ENCODE data around the gene LDLRAD4.

The LDLRAD4 gene

DNA sequence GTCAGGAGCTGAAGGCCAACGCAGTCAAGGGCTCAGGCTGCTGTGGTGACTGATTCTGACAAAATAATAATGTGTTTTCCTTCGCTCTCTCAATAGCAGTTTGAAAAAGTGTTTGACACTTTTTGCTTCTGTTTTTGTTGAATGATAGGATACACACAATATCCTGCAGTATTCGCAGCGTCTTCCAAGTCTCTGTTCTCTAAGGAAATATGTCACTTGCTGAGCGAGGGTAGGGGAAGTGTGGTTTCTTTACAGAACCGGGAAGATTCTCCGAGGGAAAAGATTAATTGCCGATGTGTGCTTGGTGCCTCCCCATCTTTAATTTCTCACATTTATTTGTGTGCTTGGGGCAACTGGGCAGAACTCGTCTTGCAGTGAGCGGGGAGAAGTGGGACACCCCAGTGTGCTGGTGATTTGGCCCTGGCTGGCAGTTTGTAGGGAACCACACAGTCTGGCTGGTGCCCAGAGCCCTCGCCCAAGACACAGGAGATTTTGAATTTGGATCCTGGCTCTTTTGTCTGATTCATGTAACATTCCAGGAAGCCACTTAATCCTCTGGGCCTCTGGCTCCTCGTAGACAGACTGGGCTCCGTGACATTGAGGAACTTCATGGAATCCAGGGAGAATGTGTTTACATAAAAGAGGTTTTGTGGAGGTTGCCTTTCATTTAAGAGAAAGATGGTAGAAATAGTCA lies 169.4 kb downstream of the LDLRAD4 start:
- DNase-seq (ENCODE audit: low read depth), result no peak

DNA sequence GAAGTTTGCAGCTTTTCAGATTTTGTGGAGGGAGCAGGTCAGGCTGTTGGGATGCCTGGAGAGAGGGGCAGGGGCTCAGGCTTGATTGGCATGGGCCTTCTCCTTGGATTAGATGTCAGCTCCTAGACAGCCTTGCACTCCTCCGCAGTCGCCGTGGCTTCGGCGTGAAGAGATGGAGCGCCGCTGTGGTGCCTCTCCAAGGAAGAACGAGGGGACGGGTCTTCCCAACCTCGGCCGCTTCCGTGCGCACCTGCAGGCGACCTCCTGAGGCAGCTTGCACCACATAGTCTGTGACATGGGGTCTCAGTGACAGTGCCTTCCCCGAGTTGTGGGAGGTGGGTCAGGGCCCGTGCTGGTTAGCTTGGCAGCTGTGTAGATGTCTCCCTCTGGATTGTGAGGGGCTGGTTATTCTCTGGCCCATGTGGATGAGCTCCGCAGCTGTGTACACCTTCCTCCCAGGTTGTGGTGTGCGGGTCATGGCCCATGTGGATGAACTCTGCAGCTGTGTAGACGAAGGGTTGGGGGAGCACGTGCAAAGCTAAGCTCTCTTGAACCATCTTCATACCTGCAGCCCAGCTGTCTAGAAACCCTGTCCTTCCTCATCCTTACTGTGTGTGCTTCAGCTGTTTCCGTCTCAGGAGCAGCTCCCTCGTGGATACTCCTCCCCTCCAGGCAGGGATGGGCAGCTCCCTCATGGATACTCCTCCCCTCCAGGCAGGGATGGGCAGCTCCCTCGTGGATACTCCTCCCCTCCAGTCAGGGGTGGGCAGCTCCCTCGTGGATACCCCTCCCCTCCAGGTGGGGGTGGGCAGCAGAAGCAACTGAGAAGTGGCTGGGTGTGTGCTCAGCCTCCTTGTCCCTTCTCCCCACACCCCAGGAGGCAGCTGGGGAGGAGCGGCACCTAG lies 170.3 kb downstream of the LDLRAD4 start:
- no peak for DNase-seq (ENCODE audit: low read depth)

DNA sequence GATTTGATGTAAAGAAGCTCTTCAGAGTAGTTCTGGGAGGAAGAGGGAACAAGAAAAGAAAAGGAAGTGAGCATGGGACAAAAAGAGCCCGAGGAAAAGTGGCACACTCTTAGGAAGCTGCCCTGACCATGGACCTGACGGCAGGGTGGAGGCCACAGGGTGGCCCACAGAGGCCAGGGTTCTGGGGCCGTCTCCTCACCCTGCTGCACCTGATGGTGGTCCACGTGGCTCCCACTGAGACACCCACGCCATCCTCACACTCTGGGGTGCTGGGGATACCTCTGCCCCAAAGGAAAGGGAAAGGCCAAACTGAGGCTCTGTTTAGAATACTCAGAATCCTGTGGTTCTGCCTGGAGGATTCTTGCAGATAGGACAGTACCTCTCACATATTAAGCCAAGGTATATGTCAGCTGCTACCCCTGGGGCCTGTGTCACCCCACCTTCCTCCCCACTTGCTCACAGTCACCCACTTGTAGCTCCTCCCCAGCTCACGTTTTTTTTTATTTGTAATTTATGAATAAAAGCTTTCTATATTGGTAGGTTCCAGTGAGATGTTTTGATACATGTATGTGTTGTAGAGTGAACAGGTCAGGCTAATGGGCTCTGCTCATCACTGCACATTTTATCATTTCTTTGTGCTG lies 171.1 kb downstream of the LDLRAD4 start:
- DNase-seq (ENCODE audit: low read depth), result no peak

DNA sequence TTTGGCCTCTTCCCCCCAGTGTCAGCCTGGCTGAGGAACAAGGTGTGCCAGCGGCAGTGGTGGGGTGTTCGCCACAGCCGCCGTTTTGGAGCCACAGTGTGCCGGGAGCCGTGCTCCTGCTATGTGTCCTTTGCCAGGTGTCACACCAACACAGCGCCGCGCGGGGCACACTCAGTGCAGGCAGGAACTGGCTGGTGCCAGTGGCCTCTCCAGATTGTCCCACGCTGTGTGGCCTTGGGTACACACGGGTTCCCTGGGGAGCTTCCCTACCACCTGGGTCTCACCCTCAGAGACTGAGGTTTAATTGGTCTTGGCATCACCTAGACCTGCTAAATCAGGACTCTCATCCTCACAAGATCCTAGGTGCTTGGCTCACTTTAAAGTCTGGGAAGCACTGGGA lies 171.6 kb downstream of the LDLRAD4 start:
- no peak for DNase-seq (ENCODE audit: low read depth)

DNA sequence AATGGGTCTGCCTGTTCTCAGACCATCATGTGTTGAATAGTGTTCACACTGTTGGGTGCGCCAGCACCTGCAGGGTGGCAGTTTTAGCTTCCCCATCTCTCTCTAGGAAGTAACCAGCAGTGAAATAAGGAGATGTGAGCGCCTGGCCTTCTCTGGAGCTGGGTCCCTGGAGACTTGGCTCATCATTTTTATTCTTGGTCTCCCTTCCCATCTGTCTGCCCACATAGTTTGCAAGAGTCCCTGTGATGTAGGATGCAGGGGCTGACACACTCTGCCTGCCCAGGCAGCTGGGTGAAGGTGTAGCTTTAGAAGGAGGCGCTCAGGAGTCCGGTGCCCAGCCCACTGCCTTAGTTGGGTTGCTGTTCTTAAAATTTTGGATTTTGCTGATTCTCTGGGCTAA lies 172.2 kb downstream of the LDLRAD4 start:
- DNase-seq (ENCODE audit: low read depth), result no peak

DNA sequence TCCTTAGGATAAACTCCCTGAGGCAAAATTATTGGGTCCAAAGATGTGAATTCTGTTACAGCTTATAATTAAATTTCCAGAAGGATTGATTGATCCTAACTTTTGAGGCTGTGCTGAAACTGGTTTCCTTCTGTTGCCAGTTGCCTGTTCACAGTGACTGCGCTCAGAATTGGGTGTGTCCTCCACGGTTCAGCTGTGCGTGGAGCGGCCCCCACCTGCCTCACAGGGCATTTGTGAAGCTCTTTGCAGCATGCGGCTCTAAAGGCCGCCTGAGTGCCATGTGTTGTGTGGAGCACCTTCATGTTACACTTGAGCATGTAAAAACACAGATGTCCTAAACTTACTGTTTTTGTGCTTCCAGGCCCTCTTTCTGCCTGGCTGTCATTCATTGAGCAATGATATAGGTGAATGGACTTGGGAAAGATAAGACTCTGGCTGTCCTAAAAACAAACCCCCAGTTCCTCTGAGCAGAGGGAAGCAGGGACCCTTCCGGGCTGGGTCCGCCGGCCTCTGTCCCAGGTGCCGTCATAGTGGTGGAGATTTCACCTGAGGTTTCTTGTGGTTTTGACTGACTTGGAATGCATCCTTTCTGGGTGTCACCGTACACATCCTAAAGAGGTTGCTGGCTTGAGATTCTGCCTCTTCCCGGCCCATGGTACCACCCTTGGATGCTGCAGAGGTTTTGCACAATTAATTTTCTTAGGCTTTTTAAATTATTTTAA lies 173.6 kb downstream of the LDLRAD4 start:
- DNase-seq (ENCODE audit: low read depth), result no peak

DNA sequence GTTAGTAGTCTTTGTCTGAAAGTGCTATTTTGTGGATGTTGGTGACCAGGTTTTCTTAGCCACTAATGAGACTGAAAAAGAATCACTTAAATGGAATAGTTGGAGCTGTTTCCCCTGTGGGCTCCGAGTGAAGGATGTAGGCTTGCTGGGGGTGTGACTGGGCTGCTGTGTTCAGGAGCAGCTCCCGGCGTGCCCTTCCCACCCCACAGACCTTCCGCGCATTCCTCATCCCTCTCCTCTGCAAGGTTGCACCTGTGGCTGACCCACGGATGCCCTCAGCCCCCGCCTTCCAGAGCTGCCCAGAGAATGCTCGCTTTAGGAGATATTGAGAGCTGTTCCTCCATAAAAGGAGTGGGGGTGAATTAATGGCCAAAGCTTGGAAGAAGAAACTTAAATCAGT lies 174.3 kb downstream of the LDLRAD4 start:
- DNase-seq (ENCODE audit: low read depth), result no peak

DNA sequence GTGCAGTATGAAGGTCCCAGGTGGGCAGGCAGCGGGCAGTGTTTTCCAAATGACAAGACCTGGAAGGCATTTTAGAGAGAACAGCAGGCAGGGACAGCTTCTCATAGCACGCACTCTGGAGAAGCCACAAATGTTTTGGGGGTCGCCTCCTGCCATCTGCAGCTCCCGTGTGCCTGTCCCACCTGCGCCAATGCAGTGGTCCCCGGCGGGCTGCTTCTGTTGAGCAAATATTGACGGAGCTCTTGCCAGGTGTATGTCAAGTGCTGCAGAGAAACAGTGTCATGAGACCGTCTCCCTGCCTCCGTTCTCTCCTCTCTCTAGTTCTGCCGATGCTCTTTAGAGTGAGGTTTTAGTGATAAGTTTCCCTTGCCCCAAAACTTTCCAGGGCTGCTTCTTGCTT lies 174.8 kb downstream of the LDLRAD4 start:
- DNase-seq (ENCODE audit: low read depth), result no peak

DNA sequence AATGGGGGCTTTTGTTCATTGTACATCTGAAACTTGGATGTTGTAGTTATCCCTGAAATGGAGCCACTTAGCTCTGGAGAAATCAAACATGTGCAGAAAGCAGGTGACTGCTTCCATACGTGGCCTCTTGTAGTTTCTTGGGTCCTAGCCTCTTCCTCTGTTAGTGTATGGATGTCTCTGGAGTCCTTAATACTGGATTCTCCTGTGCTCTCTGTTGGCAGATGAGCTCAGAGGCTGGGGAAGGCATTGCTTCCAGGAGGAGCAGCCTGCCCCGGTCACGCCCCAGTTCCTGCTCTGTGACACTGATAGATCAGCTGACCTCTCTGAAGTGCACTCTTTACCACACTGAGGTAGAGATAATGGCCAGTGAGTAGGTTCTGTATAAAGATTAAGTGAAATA lies 176.2 kb downstream of the LDLRAD4 start:
- no peak for DNase-seq (ENCODE audit: low read depth)

DNA sequence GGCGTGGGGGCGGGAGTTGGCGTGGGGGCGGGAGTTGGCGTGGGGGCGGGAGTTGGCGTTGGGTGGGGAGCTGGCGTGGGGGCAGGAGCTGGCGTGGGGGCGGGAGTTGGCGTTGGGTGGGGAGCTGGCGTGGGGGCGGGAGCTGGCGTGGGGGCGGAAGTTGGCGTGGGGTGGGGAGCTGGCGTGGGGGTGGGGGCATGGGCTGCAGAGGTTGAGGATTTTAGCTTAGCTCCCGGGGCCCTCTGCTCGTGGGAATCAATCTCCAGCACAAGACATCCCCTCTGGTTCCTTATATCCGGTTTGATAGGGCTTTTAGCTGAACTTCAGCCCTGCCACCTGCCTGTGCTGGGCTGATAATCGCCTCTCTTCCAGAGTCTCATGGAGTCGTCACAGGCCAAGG lies 177.0 kb downstream of the LDLRAD4 start:
- DNase-seq (ENCODE audit: low read depth), result no peak

DNA sequence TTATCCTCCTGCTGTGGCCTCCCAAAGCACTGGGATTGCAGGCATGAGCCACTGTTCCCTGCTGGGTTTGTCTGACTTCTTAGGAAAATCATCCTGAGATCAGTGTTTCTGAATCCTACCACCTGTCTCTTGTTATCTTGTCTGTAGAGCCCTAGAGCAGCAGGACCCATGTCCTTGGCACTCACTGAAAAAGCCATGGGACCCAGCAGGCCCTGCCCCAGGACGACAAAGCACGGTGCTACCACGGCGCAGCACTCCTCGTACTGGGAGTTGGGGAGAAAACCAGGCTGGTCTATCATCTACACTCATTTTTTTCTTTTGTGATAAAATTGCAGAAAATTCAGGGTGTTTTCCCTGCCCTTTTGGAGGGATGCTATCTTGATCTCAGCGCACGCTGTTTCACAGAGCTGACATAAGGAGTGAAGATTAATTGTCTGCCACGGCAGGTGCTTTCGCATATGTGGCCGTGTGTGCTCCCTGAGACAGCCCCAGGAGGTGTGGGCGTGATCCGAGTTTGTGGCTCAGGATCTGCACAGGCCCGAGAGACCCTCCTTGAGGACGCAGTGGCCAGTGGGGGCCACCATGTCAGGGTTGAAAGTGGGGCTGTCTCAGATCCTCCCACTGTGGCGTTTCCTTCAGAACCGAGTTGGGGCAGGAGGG lies 179.1 kb downstream of the LDLRAD4 start:
- DNase-seq (ENCODE audit: low read depth), result no peak

DNA sequence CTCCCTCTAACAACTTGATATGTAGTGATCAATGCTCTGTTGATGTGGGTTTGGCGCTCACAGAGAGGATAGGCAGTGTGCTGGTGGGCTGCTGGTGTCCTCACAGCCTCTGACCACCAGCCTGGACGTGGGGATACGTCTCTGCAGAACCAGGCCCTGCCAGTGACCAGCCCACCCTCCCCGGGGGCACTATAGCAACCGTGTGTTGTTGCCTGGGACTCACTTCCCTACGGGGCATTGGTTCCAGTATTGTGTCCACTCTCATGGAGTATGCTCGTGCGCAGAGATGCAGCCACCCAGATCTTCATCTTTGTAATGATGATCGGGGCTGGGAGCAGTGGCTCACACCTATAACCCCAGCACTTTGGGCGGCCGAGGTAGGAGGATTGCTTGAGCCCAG lies 180.1 kb downstream of the LDLRAD4 start:
- DNase-seq (ENCODE audit: low read depth), result no peak

DNA sequence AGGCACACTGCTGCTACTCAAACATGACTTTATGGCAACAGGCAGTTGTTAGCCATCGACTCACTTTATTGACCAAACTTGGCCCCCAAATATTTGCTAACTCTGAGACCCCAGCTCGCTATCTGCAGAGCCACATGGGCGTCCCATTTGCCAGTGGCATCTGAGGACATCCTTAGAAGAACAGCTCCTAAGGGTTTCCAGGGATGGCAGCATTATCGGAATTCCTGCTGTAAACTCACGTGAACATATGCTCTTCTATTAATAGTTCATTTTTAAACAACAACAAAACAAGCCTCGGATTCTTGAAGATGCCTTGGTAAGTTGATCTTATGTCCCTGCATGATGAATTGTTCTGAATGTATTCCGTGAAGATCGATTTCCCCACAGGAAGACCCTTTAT lies 181.0 kb downstream of the LDLRAD4 start:
- DNase-seq (ENCODE audit: low read depth), result no peak

DNA sequence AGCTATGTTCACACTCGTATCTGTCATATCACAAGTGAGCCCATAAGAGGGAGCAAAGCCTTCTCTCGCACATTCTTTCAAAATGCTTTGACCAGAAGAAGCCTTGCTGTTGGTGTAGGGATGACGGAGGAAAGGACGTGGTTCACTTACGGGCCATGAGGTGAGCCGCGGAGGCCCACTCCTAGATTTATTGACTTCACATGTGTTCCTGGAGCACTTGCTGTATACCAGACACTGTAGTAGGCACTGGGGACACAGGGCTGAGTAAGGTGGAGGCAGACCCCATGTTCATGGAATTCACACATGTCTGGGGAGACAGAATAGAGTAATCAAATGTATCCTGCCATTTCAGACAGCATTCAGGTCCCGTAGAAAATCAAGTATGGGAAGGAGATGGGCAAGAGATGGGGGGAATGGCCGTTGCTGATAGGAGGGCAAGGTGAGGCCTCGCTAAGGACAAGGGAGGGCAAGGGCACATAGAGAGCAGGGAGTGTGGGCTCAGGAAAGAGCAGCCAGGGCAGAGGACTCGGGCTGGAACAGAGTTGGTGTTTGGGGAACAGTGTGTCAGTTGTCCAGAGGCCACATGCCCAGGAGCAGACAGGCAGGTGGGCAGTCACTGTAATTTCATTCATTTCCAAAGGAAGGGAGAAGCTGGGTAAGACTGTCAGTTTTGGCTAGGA lies 182.2 kb downstream of the LDLRAD4 start:
- DNase-seq (ENCODE audit: low read depth), result no peak

DNA sequence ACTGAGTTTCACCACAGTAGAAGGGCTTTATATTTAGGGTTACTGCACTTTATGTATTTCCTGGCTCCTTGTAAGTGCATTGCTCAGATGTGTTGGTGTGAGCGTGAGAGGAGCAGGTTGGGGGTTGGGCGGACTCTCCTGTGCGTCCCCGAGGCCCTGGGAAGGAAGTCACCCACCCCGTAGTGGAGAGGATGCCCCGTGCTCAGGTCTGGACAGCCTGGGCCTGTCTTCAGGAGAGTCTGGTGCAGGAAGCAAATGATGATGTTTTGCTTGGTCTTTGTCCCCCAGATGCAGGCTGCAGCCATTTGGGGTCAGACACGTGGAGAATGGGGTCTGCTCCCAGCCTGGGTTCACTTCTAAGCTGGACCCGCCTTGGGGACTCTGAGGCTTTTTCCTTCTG lies 182.8 kb downstream of the LDLRAD4 start:
- no peak for DNase-seq (ENCODE audit: low read depth)

DNA sequence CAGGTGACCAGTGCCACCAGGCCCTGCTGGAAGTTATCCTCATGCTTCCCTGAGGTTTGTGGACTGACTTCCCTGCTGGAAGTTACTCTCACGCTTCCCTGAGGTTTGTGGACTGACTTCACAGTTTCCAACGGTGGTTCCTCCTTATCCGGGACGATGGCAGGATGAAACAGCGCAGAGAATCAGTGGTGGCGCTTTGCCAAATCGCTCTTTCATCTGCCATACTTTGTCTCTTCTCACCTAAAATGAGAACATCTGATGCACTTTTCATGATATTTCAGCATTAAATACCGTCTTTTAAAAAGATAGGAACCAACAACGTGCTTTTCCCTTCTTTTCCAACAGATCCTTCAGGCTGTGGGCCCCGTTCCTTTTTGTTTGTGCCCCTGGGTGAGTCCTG lies 183.3 kb downstream of the LDLRAD4 start:
- no peak for DNase-seq (ENCODE audit: low read depth)

DNA sequence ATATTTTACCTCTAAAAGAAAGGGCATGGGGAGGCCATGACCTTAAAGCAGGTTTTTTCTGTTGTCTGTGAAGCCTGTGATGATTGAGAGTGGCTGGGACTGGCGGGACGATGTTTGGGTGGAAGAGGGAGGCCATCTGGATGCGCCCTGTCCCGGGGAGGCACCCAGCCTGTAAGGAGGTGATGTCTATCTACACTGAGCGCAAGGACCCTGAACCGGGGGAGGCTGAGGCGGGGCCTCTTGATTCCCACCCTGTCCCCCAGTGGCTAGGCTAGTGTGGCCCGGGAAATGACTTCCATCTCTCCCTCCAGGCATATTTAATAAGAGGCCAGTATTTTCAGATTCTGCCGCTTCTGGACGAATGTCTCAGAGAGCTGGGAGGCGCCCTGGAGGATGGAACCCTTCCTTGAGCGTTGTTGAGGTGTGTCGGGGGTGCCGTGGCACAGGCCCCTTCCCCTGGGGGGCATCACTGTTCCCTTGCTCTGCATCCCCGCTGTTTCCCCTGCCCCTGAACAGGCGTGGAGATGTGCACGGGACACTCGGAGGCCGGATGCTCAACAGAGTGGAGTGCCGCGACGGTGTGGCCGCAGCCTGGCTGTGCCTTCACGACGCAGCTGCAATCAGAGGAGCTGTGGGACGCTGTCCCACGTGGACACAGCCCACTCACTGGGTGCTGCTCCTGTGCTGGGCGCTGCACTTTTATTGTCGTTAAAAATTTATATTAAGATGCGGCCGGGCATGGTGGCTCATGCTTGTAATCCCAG lies 185.4 kb downstream of the LDLRAD4 start:
- DNase-seq (ENCODE audit: low read depth), result no peak

DNA sequence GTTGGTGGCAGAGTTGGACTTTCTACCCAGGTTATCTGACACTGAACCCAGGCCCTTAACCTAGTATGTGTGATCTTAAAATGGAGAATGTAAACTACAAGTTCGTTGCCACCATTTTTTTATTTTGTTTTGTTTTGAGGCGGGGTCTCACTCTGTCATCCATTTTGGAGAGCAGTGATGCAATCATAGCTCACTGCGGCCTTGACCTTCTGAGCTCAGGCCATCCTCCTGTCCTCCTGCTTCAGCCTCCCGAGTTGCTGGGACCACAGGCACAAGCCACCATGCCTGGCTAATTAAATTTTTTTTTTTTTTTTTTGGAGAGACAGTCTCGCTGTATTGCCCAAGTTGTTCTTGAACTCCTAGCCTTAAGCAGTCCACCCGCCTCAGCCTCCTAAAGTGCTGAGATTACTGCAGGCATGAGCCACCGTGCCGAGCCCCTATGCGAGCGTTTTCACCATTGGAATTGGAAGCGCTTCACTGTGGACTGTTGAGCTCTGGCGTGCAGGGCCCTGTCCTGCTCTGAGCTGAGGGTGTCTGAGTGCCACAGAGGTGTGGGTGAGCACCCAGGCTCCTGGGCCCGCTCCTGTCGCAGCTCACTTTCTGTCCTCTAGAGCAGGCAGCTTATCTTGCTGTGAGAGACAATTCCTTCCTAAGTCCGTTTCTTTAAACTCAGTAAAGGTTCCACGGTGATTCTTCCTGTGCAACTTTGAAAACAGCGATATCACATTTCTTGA lies 186.9 kb downstream of the LDLRAD4 start:
- no peak for DNase-seq (ENCODE audit: low read depth)

DNA sequence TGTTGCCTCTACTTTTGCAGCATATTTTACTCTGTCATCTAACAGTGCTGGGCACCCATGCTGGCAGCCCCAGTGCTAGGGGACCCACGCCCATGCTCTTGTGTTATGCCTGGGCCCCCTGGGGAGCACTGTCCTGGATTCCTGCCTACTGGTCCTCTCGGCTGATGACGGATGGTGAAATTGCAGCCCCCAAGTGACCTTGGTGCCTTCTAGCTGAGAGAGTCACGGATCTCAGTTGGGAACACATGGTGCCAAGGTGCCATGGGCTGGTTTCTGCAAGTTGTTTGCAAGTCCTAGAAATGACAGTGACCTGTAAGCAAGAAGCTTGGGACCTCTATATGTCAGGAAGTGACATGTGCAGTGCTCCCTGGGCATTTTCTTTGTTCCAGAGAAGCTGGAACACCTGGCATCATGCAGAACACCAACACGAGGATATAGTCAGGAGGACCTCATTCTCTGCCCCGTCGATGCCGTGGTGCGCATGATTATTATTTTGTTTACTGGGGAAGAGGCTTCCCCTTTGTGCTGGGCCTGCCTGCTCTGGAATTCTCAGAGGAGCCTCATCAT lies 187.6 kb downstream of the LDLRAD4 start:
- no peak for DNase-seq (ENCODE audit: low read depth)

Data from T follicular helper cell (primary cell).